Lower leg skin (tissue), 4 donors: ENCODE data around the gene TWIST2. TPM values are rescaled to one million over a fixed set of nuclear protein-coding genes. Genes with fewer than 3 reads are reported as not detected.

Experiments
- DNase-seq, 2 donors: peaks; one replicate each; pipeline ENCODE4 v3.0.0-alpha.2; 2019; ENCODE audit warnings: low spot score in 2 of 2
- H3K4me3 ChIP-seq: fragments of 200-600 bp; sonication (generic); 2 replicates; pipeline ENCODE4 v1.5.1; 2017; ENCODE audit warnings: mild to moderate bottlenecking, low read depth; ENCODE audit not compliant: poor library complexity, severe bottlenecking
- POLR2A ChIP-seq, 2 donors: fragments of 450-650 bp; IDR thresholded peaks; one replicate each; pipeline ENCODE4 v1.6.1; 2016 to 2017; ENCODE audit warnings: antibody characterized with exemption in 2 of 2, mild to moderate bottlenecking in 1 of 2, moderate library complexity in 1 of 2
- WGBS, 2 donors: methylation state at CpG; one replicate each; pipeline ENCODE4 v1.1.5; 2018; 5-methylcytosine and 5-hydroxymethylcytosine counted together
- intact Hi-C: fragments of 100-400 bp; cut with DNase I; formaldehyde crosslinking; loops from one replicate; pipeline ENCODE4 v1.15.0; 2023; ENCODE audit warnings: low total_unique reads
- total RNA-seq, 4 donors: library from RNA; depleted of rRNA; stranded (reverse); fragments of >200 nt; gene quantifications; one replicate each; pipeline ENCODE4 v1.1.0, GENCODE V29; 2016
- TF ChIP-seq, protein P1 (sequence below), 3 donors: fragments of 450-650 bp; IDR thresholded peaks; one replicate each; pipeline ENCODE4 v1.5.1; 2016; ENCODE audit warnings: antibody characterized with exemption in 3 of 3, mild to moderate bottlenecking in 3 of 3, moderate library complexity in 2 of 3

TWIST2 gene
- total RNA-seq, 4 donors from 2014 or later = 36.5 to 47.8 (median 38.5) TPM

- WGBS, 2 donors = 36 to 41% methylated on average over 12 of the region's 12 CpGs
- DNase-seq = peak; percentile 67 to 94
- intact Hi-C loops = no loop called here
- TF ChIP-seq, protein P1, sequence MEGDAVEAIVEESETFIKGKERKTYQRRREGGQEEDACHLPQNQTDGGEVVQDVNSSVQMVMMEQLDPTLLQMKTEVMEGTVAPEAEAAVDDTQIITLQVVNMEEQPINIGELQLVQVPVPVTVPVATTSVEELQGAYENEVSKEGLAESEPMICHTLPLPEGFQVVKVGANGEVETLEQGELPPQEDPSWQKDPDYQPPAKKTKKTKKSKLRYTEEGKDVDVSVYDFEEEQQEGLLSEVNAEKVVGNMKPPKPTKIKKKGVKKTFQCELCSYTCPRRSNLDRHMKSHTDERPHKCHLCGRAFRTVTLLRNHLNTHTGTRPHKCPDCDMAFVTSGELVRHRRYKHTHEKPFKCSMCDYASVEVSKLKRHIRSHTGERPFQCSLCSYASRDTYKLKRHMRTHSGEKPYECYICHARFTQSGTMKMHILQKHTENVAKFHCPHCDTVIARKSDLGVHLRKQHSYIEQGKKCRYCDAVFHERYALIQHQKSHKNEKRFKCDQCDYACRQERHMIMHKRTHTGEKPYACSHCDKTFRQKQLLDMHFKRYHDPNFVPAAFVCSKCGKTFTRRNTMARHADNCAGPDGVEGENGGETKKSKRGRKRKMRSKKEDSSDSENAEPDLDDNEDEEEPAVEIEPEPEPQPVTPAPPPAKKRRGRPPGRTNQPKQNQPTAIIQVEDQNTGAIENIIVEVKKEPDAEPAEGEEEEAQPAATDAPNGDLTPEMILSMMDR (IDR thresholded peaks at IDR 0.05) = no peak
- TF ChIP-seq POLR2A (IDR thresholded peaks at IDR 0.05) = no peak
- H3K4me3 ChIP-seq = no peak overlapping the region
Observed at GRCh38 chr2:238929242-238930081, 81.6 kb downstream of the TWIST2 start.

DNA sequence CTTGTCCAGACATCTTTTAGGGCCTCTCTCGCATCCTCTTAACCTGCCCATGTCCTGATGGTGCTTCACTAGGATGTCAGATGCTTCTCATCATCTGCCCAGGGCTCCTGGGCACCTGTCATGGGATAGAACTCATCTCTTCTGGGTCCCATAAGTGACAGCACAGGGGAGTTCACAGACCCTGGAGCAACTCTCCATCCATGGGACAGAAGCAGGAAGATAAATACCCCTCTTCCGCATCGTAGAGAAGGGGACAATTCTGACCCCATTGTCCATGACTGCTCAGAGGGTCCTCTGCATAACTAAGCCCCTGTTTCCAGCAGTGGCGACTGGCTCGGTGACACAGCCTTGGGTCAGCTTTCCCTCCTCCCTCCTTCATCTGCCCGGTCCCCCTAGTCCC, 82.3 kb downstream of the TWIST2 start:
- intact Hi-C loops = no loop called here
- DNase-seq = no peak
- WGBS, 2 donors = 84 to 86% methylated on average over 6 of the region's 6 CpGs
- TF ChIP-seq, protein P1 (IDR thresholded peaks at IDR 0.05) = no peak
- TF ChIP-seq POLR2A (IDR thresholded peaks at IDR 0.05) = no peak
- H3K4me3 ChIP-seq = no peak overlapping the region

DNA sequence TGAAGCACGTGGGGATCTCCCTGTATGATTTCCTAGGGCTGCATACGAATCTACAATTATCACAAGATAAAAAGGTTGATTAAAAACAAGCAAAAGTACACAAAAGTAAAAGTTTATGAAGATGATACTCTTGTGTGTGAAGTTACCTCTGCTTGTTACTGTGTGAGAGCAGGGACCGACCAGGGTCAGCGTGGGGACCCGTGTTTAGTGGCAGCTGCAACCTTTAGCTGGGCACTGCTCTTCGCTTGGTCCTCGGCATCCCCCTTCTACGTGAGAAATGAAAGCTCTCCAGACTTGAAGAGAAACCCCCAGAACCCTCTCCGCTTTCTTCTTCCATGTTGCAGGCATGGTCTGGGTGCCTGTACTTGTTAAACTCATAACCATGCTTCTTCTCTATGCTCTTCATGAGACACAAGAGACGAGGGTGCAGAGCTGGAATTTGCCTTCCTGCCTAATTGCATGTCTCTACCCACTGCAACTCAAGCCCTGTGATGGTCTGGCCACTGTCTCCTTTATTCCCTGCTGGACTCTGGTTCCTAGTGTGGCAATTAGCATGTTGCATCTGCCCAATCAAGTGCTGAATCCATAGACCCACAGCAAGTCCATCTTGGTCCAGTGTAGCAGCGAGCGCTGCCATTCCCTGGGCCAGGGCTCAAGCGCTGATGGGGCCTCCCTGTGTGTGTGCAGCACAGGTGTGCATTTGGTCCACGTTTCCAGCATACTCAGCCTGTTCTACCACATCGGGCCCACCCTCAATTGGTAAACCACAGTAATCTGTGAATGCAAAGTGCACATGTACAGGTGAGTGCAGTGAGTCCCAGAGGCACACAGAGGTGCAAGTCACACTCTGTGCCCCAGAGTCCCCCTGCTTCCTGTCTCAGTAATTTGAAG, 88.5 kb downstream of the TWIST2 start:
- intact Hi-C loops = no loop called here
- WGBS, 2 donors = 85 to 89% methylated on average over 15 of the region's 15 CpGs
- H3K4me3 ChIP-seq = no peak overlapping the region
- TF ChIP-seq, protein P1 (IDR thresholded peaks at IDR 0.05) = no peak
- TF ChIP-seq POLR2A (IDR thresholded peaks at IDR 0.05) = no peak
- peak; percentile 12 to 80 for DNase-seq

- peak in 1 of 2 donors; percentile 80 for DNase-seq
- 56 to 61% methylated on average over 9 of the region's 9 CpGs for WGBS, 2 donors
- H3K4me3 ChIP-seq = no peak overlapping the region
- TF ChIP-seq, protein P1 (IDR thresholded peaks at IDR 0.05) = no peak
- TF ChIP-seq POLR2A (IDR thresholded peaks at IDR 0.05) = no peak
- intact Hi-C loops = no loop called here
Observed at GRCh38 chr2:238938003-238938400, 90.1 kb downstream of the TWIST2 start.

GRCh38 chr2:238938401-238939055, 90.6 kb downstream of the TWIST2 start:
- DNase-seq = peak; percentile 88 to 97
- intact Hi-C loops = no loop called here
- 45% methylated on average over 15 to 21 of the region's 21 CpGs for WGBS, 2 donors
- TF ChIP-seq, protein P1 (IDR thresholded peaks at IDR 0.05) = no peak
- no peak for TF ChIP-seq POLR2A (IDR thresholded peaks at IDR 0.05)
- H3K4me3 ChIP-seq = no peak overlapping the region
